ENCODE results near the gene PIM3.
"Not testable (repeated sequence)": the region's sequence is repeated elsewhere in the genome, so short reads cannot be mapped to it uniquely, and the experiment has no call there.

The PIM3 gene

GRCh38 chr22:49986325-49986724 is 25.8 kb downstream of the PIM3 start:
- DNase-seq (ENCODE audit: low read depth), result no peak

GRCh38 chr22:49989826-49990225 is 29.3 kb downstream of the PIM3 start:
- not testable (repeated sequence) for DNase-seq (ENCODE audit: low read depth)

GRCh38 chr22:49991167-49991566 is 30.6 kb downstream of the PIM3 start:
- DNase-seq (ENCODE audit: low read depth), result no peak

GRCh38 chr22:49991907-49992533 is 31.4 kb downstream of the PIM3 start:
- no peak for DNase-seq (ENCODE audit: low read depth)

DNA sequence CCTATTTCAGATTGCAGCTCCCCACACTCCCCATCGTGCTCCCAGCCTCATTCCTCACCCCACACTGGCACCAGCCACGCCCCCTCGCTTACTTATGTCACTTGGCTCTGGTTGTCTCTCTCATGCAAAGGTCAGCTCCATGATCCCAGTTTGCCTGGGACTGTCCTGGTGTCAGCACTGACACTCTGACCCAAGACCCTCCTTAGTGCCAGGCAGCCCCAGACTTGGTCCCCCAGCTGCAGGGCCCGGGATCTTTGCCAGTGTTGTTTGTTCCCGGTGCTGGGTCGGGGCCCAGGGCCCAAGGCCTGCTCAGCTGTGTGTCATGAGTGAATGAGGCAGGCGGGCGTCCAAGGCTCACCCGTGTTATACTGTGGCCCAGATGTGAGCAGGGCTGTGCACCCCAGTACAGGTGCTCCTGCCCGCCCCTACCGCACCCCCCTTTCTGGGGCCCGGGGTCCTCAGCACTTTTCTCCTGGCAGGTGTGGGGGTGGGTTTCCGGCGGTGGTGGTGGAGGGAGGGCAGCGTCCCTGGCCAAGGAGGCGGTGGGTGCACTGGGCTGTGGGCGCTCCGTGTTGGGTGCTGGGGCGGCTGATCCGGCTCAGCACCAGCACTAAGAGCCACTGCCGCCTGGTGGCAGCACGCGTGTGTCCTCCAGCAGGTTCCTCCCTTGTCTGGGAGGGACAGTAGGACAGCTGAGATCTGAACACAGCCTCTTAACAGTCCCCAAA is 32.5 kb downstream of the PIM3 start:
- DNase-seq (ENCODE audit: low read depth), result peak; percentile 66

DNA sequence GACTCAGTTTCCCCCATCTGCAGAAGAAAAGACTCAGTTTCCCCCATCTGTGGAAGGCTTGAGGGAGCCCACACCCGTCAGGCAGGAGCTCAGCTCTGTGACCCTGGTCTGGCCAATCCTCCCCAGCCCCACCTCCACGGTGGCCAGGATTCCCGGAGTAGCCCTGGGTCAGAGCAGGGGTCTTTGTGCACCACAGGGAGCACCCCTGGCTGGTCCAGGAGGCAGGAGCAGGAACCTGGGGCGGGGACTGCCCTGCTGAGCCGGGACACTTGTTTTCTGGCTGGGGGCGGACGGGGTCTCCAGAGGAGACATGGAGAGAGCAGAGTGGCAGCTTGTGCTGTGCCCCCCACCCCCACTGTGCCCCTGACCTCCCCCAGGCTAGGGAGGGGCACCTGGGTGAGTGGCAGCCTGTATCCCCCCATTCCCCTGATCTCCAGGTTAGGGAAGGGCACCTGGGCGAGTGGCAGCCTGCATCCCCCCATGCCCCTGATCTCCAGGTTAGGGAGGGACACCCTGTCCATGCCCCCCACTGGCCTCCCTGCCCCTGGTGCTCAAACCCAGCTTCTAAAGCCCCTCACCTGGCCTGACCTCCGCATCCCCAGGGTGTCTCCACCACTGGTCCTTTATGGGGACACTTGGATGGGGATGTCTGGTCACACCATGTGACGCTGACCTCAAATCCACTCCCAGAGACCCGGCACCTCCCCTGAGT is 33.2 kb downstream of the PIM3 start:
- DNase-seq (ENCODE audit: low read depth), result no peak

- DNase-seq (ENCODE audit: low read depth), result no peak
These were observed 33.9 kb downstream of the PIM3 start for GRCh38 chr22:49994361-49995040.

DNA sequence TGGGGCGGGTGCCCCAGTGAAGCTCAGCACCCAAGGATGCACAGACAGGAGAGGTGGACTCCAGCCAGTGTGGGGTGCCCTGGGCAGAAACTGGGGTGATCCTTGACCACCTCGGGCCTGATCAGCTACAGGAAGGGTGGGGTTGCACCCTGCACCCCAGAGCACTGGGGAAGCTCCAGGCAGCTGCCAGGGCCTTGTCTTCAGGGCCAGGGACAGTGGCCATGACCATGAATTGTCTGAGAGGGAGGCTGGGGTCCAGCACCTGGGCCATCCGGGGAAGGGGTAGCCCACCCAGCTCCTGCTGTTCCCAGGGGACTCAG is 34.4 kb downstream of the PIM3 start:
- DNase-seq (ENCODE audit: low read depth), result no peak

DNA sequence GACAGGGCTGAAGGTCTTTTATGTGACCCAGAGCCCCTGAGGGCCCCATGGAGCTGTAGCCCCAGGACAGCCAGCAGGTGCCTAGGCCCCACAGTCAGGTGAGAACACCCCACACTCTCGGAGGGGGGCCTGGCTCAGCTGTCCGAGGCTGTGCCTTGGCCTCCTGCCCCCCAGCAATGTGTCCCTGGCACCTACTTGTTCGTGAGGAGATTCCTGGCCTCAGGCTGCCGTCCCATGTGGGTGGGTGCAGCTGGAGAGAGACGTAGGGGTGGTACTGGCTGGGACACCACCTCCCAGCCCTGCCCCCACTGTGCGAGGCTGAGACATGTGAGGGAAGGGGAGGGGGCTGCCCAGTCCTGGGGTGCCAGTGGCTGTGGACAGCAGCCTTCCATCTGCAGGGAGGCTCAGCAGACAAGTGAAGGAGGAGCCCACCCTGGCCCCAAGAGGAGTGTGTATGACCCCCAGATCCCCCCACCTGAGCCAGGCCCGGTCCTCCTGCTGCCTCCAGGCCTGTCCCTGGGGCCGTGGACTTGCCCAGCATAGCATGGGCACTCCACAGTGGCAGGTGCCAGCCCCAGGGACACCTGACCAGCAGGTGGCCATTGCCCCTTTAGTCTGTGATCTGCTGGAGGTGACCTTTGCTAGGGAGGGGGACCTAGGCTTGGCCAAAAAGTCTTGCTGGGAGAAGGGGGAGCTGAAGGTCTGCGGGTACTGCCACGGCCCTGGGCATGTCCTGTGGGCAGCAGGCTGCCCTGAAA is 35.0 kb downstream of the PIM3 start:
- DNase-seq (ENCODE audit: low read depth), result no peak

GRCh38 chr22:49996119-49996517 is 35.5 kb downstream of the PIM3 start:
- DNase-seq (ENCODE audit: low read depth), result no peak

DNA sequence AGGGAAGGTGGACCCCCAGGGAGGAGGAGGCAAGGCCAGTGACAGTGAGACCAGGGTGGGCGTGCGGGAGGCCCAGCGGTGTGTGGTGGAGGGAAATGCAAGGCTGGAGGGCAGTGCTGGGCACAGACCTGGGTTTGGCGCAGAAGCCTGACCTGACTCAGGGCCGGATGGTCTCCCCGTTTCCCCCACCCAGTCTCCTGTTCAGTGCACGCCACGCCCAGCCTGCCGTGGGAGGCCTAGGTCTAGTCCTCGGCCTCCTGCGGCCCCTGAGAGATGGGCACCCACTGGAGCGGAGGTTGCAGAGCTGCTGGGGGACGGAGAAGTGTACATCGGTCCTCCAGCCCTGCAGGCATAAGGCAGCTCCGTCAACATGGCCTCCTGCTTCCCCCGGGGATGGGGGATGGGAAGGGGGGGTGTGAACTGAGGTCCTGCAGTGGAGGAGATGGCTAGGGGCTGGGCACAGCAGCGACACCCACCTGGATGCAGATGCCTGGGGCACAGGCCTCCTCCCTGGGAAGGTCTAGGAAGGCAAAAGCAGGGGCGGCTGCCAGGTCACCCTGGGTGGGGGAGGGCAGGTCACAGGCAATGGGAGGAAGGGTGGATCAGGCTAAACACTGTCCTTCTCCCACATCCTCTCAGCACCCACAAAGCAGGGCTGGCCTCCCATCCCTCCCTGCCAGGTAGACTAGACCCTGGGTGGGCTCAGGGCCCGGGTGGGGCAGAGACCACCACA is 36.1 kb downstream of the PIM3 start:
- no peak for DNase-seq (ENCODE audit: low read depth)

- DNase-seq (ENCODE audit: low read depth), result no peak
These were observed 36.7 kb downstream of the PIM3 start for GRCh38 chr22:49997251-49997599.

DNA sequence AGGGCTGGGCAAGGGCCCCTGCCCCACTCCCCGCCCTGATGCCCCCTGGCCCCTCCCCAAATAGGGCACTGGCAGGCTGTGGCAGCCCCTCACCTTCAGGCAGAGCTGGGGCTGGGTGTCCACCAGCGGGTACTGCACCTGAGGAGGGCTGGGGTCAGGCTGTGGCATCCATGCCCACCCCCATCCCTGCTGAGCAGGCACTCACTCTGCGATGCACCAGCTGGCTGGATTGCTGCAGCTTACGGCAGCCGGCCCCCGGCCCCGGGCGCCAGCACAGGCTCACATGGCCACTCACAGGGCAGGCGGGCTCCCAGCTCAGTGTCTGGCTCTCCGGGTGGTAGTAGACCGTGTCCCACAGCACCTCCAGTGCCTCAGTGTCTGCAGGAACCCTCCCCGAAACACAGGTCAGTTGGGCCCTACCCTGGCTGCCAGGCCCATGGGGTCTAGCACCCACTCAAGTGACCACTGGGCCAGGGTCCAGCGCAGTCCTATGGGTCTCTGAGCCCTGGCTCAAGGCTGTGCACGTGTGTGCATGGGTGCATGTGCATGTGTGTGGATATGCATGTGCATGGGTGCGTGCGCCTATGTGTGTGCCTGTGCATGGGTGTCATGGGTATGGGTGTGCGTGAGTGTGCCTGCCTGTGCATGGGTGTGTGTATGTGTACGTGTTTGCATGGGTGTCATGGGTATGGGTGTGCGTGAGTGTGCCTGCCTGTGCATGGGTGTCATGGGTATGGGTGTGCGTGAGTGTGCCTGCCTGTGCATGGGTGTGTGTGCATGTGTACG is 37.6 kb downstream of the PIM3 start:
- no peak for DNase-seq (ENCODE audit: low read depth)

GRCh38 chr22:49998718-49999062 is 38.1 kb downstream of the PIM3 start:
- no peak for DNase-seq (ENCODE audit: low read depth)

DNA sequence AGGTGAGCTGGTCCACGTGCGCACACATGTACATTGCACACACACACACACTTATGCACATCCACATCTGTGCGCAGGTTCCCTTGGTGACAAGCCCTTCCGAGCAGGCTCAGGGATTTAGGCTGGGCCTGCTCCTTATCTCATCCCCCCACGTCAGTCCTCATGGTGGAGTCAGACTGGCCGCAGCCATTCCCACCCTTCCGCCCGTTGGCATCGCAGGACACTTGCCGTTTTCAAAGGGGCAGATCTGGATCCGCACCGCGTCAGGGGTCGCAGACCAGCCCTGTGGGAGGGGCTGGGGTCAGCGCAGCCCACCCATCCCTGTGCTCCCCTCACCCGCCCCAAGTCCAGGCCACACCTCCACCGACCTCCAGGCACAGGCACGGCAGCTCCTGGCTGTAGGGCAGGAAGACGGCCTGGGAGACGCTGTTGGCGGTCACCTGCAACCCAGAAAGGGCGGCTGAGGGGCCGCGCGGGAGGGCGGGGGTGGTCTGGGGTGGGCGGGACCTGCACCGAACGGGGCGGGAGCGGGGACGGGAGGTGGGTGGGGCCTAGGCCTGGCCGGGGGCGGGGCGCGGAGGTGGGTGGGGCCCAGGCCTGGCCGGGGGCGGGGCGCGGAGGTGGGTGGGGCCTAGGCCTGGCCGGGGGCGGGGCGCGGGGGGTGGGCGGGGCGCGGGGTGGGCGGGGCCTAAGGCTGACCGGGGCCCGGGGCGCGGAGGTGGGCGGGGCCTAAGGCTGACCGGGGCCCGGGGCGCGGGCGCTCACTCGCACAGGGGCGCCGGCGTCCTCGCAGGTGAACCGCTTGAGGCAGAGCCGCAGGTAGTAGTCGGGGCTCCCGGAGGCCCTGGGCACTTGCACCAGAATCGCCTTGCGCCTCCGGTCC is 38.7 kb downstream of the PIM3 start:
- DNase-seq (ENCODE audit: low read depth), result no peak

GRCh38 chr22:49999946-50000586 is 39.5 kb downstream of the PIM3 start:
- no peak for DNase-seq (ENCODE audit: low read depth)

DNA sequence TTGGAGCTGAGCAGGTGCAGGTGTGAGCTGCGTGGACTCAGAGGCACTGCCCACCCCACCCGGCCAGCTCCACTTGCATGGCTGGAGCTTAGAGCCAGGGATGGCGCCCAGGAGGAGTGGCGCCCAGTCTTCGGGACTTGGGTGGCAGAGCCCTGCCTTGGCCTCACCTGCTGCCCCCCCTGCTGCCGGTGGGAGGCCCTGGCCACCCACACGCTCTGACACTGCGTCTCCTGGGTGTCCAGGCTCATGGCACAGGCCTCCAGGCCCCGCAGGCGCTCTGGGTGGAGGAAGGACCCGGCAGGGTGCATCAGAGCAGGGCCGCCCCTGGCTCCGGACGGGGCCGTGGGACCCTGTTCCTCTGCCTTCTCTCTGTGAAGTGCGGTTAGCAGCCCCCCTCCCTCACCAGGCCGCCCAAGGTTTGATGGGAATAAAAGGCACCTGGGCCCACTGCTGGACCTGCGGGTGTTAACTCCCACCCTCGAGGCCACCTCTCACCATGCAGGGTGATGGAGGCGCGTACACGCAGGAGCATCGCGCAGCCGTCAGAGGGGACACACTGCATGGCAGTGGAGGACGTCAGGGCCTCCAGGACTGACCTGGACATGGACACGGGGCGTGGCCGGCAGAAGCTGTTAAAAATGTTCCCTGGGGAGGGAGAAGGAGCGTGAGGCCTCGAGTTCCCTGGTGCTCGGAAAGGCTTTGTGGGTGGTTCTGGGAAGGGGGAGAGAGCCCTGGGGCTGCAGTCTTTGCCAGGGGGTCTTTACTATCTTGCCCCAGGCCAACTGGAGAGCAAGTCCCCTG is 40.2 kb downstream of the PIM3 start:
- no peak for DNase-seq (ENCODE audit: low read depth)
